ENCODE measurements around the gene TRPV5. TPM values are rescaled to one million over a fixed set of nuclear protein-coding genes. Genes with fewer than 3 reads are reported as not detected.

TRPV5 gene
- total RNA-seq, 4 donors from 2014 or later, result not detected

- Histone ChIP-seq H3K36me3 (no peaks in the 10 kb centered on the region), H3K4me3 (no peak overlapping the region), H3K4me1 (peaks cover 0 to 45% (median 6%) of the 10 kb centered on the region in 3 donors), H3K27ac (no peak overlapping the region), H3K9me3 (no peaks in the 10 kb centered on the region), H3K27me3 (peaks cover 0 to 11% (median 0%) of the 10 kb centered on the region in 4 donors)
- intact Hi-C loops (cut with DNase I), result no loop called here
- TF ChIP-seq POLR2A (IDR thresholded peaks at IDR 0.05), result no peak
- no peak for TF ChIP-seq CTCF (IDR thresholded peaks at IDR 0.05)
- DNase-seq, result no peak
- 78 to 100% methylated on average over 1 to 3 of the region's 3 CpGs for WGBS, 2 donors
Observed at GRCh38 chr7:142896741-142897379, 36.7 kb downstream of the TRPV5 start.

GRCh38 chr7:142896151-142896550, 37.4 kb downstream of the TRPV5 start:
- no peak for TF ChIP-seq CTCF (IDR thresholded peaks at IDR 0.05)
- TF ChIP-seq POLR2A (IDR thresholded peaks at IDR 0.05), result no peak
- DNase-seq, result no peak

GRCh38 chr7:142894985-142895593, 38.5 kb downstream of the TRPV5 start:
- WGBS, 2 donors, result 45 to 64% methylated on average over 4 of the region's 6 CpGs
- Histone ChIP-seq H3K9me3 (no peaks in the 10 kb centered on the region), H3K4me1 (peaks cover 0 to 29% (median 6%) of the 10 kb centered on the region in 3 donors), H3K36me3 (no peaks in the 10 kb centered on the region), H3K27me3 (peaks cover 0 to 16% (median 0%) of the 10 kb centered on the region in 4 donors), H3K4me3 (no peak overlapping the region), H3K27ac (no peak overlapping the region)
- intact Hi-C loops (cut with DNase I), result no loop called here
- no peak for TF ChIP-seq POLR2A (IDR thresholded peaks at IDR 0.05)
- TF ChIP-seq CTCF (IDR thresholded peaks at IDR 0.05), result no peak
- DNase-seq, result no peak

More at GRCh38 chr7:142896151-142896550, 37.4 kb downstream of the TRPV5 start:
- H3K4me3 ChIP-seq, result no peak overlapping the region
- intact Hi-C loops (cut with DNase I), result no loop called here
- WGBS, 2 donors, result 82 to 97% methylated on average over 3 of the region's 3 CpGs
- H3K36me3 ChIP-seq, result no peaks in the 10 kb centered on the region
- peaks cover 0 to 38% (median 6%) of the 10 kb centered on the region in 3 donors for H3K4me1 ChIP-seq
- no peak overlapping the region for H3K27ac ChIP-seq
- no peaks in the 10 kb centered on the region for H3K9me3 ChIP-seq
- peaks cover 0 to 16% (median 0%) of the 10 kb centered on the region in 4 donors for H3K27me3 ChIP-seq

GRCh38 chr7:142894112-142894984, 39.2 kb downstream of the TRPV5 start:
- intact Hi-C loops (cut with DNase I), result no loop called here
- Histone ChIP-seq H3K27ac (no peak overlapping the region), H3K9me3 (no peaks in the 10 kb centered on the region), H3K4me1 (peaks cover 0 to 22% (median 6%) of the 10 kb centered on the region in 3 donors), H3K4me3 (no peak overlapping the region), H3K27me3 (peaks cover 0 to 16% (median 0%) of the 10 kb centered on the region in 4 donors), H3K36me3 (no peaks in the 10 kb centered on the region)
- 61 to 66% methylated on average over 9 to 12 of the region's 12 CpGs for WGBS, 2 donors
- no peak for DNase-seq
- TF ChIP-seq POLR2A (IDR thresholded peaks at IDR 0.05), result no peak

- Histone ChIP-seq H3K4me3 (no peak overlapping the region), H3K36me3 (no peaks in the 10 kb centered on the region), H3K4me1 (peaks cover 0 to 9% (median 4%) of the 10 kb centered on the region in 3 donors), H3K27me3 (peaks cover 0 to 16% (median 0%) of the 10 kb centered on the region in 4 donors), H3K9me3 (no peaks in the 10 kb centered on the region), H3K27ac (no peak overlapping the region)
- no peak for TF ChIP-seq CTCF (IDR thresholded peaks at IDR 0.05)
- DNase-seq, result no peak
- WGBS, 2 donors, result 80% methylated on average over 2 of the region's 5 CpGs; no CpG with 5 or more reads in 1 of the 2 donors
- intact Hi-C loops (cut with DNase I), result no loop called here
Observed at GRCh38 chr7:142892951-142893350, 40.6 kb downstream of the TRPV5 start.
